Measurements from ENCODE around the gene GET3. TPM values are rescaled to one million over a fixed set of nuclear protein-coding genes. Genes with fewer than 3 reads are reported as not detected.
A peak's percentile ranks its signal among the peaks of the same experiment; 100 is the strongest.

Gene GET3
- total and polyA plus RNA-seq, 2 of the 13 experiments (the other 11 are each of a cell fraction or from before 2014, with no cell fraction given): 57.7 to 59.4 TPM

GRCh38 chr19:12696366-12697335 lies 40.6 kb upstream of the GET3 start, which contains the start of gene FBXW9 (continued):
- TF ChIP-seq HNF1A (IDR thresholded peaks at IDR 0.05; ENCODE audit: low read depth) (no peak), HNF1A (CRISPR knock-in tag; IDR thresholded peaks at IDR 0.05; ENCODE audit: borderline replicate concordance) (peak; percentile 57; the same call in 1 of the 2 replicates), MBD4 (IDR thresholded peaks at IDR 0.05; ENCODE audit: borderline replicate concordance, low read length) (no peak), GLMP (CRISPR knock-in tag; IDR thresholded peaks at IDR 0.05; ENCODE audit: borderline replicate concordance) (no peak), KDM5B (CRISPR knock-in tag; IDR thresholded peaks at IDR 0.05; ENCODE audit: borderline replicate concordance) (peak; percentile 62; the same call in 1 of the 2 replicates), ZSCAN22 (CRISPR knock-in tag; IDR thresholded peaks at IDR 0.05) (no peak), ZFP36L1 (CRISPR knock-in tag; IDR thresholded peaks at IDR 0.05) (no peak), GATAD2A (CRISPR knock-in tag; IDR thresholded peaks at IDR 0.05) (peak; percentile 49), ZNF564 (CRISPR knock-in tag; IDR thresholded peaks at IDR 0.05) (no peak), CHD4 (IDR thresholded peaks at IDR 0.05; ENCODE audit: borderline replicate concordance, low read length) (no peak), ZNF891 (CRISPR knock-in tag; IDR thresholded peaks at IDR 0.05) (peak; percentile 78; the same call in 1 of the 2 replicates), STAT5B (CRISPR knock-in tag; IDR thresholded peaks at IDR 0.05) (no peak), MTF1 (CRISPR knock-in tag; IDR thresholded peaks at IDR 0.05) (no peak), ZNF383 (CRISPR knock-in tag; IDR thresholded peaks at IDR 0.05; ENCODE audit: borderline replicate concordance) (no peak)
- TF ChIP-seq, protein P1, sequence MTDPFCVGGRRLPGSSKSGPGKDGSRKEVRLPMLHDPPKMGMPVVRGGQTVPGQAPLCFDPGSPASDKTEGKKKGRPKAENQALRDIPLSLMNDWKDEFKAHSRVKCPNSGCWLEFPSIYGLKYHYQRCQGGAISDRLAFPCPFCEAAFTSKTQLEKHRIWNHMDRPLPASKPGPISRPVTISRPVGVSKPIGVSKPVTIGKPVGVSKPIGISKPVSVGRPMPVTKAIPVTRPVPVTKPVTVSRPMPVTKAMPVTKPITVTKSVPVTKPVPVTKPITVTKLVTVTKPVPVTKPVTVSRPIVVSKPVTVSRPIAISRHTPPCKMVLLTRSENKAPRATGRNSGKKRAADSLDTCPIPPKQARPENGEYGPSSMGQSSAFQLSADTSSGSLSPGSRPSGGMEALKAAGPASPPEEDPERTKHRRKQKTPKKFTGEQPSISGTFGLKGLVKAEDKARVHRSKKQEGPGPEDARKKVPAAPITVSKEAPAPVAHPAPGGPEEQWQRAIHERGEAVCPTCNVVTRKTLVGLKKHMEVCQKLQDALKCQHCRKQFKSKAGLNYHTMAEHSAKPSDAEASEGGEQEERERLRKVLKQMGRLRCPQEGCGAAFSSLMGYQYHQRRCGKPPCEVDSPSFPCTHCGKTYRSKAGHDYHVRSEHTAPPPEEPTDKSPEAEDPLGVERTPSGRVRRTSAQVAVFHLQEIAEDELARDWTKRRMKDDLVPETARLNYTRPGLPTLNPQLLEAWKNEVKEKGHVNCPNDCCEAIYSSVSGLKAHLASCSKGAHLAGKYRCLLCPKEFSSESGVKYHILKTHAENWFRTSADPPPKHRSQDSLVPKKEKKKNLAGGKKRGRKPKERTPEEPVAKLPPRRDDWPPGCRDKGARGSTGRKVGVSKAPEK (CRISPR knock-in tag; IDR thresholded peaks at IDR 0.05; ENCODE audit: borderline replicate concordance): 0 out of 2 replicates have a peak, but pooled peaks have one; percentile 34
- TF ChIP-seq, protein P2, sequence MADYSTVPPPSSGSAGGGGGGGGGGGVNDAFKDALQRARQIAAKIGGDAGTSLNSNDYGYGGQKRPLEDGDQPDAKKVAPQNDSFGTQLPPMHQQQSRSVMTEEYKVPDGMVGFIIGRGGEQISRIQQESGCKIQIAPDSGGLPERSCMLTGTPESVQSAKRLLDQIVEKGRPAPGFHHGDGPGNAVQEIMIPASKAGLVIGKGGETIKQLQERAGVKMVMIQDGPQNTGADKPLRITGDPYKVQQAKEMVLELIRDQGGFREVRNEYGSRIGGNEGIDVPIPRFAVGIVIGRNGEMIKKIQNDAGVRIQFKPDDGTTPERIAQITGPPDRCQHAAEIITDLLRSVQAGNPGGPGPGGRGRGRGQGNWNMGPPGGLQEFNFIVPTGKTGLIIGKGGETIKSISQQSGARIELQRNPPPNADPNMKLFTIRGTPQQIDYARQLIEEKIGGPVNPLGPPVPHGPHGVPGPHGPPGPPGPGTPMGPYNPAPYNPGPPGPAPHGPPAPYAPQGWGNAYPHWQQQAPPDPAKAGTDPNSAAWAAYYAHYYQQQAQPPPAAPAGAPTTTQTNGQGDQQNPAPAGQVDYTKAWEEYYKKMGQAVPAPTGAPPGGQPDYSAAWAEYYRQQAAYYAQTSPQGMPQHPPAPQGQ (CRISPR knock-in tag; IDR thresholded peaks at IDR 0.05; ENCODE audit: borderline replicate concordance): no peak

Data from HepG2 (cell line).